Muscle of leg (tissue), 11 donors: ENCODE results near the gene SLC39A10. TPM values are rescaled to one million over a fixed set of nuclear protein-coding genes. Genes with fewer than 3 reads are reported as not detected.

Experiments used
- DNase-seq: peaks from one replicate; pipeline ENCODE4 v3.0.0; 2013
- H3K27ac ChIP-seq: one replicate; pipeline ENCODE4 v1.5.1; 2013; ENCODE audit warnings: mild to moderate bottlenecking, low read length, control low read depth
- H3K27me3 ChIP-seq: one replicate; pipeline ENCODE4 v1.6.1; 2013; ENCODE audit warnings: low read length; ENCODE audit not compliant: control insufficient read depth, insufficient read depth
- H3K36me3 ChIP-seq: one replicate; pipeline ENCODE4 v1.6.1; 2013; ENCODE audit warnings: low read length; ENCODE audit not compliant: control insufficient read depth, insufficient read depth
- H3K4me1 ChIP-seq: one replicate; pipeline ENCODE4 v1.6.1; 2013; ENCODE audit warnings: low read length; ENCODE audit not compliant: control insufficient read depth, insufficient read depth
- H3K4me3 ChIP-seq: one replicate; pipeline ENCODE4 v1.5.1; 2013; ENCODE audit warnings: low read length, control low read depth
- H3K9me3 ChIP-seq: replicated peaks from 2 replicates; pipeline ENCODE4 v1.6.1; 2013; ENCODE audit warnings: low read depth, low read length; ENCODE audit not compliant: control insufficient read depth
- WGBS: methylation state at CpG from one replicate; pipeline ENCODE4 v1.1.5; 2013; ENCODE audit warnings: missing lambda C conversion rate; ENCODE audit not compliant: insufficient coverage; 5-methylcytosine and 5-hydroxymethylcytosine counted together
- polyA plus RNA-seq, 8 donors: library from polyadenylated mRNA; unstranded; fragments of 120-200 nt; gene quantifications; one replicate each; pipeline versions ENCODE4 v1.2.1 to v1.2.3, GENCODE V29; 2013; ENCODE audit warnings: inconsistent platforms in 1 of 8, low replicate concordance in 1 of 8; ENCODE audit not compliant: insufficient read length in 8 of 8, insufficient read depth in 1 of 8
- total RNA-seq: library from RNA; stranded (reverse); fragments of 120-200 nt; gene quantifications from one replicate; pipeline ENCODE4 v1.2.4, GENCODE V29; 2013

Gene SLC39A10
- total and polyA plus RNA-seq, 9 donors: 16.3 to 26.3 (median 20.0) TPM

DNA sequence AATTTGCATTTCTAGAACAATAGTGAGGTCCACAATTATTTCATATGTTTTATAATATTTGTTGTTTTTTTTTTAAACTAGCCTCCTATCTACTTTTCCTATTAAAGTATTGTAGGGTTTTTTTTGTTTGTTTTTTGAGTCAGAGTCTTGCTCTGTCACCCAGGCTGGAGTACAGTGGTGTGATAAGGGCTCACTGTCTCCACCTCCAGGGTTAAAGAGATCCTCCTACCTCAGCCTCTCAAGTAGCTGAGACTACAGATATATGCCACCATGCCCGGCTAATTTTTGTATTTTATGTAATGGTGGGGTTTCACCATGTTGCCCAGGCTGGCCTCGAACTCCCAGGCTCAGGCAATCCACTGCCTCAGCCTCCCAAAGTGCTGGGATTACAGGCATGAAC lies 122.5 kb downstream of the SLC39A10 start:
- Histone ChIP-seq H3K36me3 (no peaks in the 10 kb centered on the region), H3K27me3 (no peaks in the 10 kb centered on the region), H3K4me1 (no peaks in the 10 kb centered on the region), H3K4me3 (no peak overlapping the region), H3K27ac (no peak overlapping the region), H3K9me3 (no peaks in the 10 kb centered on the region)
- WGBS: no CpG with 5 or more reads among the region's 2 CpGs
- no peak for DNase-seq

DNA sequence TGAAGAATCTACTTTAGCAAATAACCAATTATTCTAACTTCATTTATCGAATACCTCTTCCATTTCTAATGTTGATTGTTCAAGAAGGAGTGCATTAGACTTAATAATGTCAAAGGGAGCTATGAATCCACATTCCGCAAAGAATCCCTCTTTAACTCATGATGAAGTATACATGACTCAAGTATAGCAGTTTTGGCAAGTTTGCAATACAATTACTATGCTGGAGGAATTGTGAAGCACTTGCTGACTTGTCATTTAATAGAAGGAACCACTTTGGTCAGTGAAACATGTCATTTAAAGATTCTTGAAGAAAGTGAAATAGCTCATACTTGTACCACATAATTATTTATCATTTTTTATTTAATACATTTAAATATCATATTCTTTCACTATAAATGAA lies 125.1 kb downstream of the SLC39A10 start:
- no CpG with 5 or more reads among the region's 2 CpGs for WGBS
- Histone ChIP-seq H3K9me3 (no peaks in the 10 kb centered on the region), H3K27ac (no peak overlapping the region), H3K27me3 (no peaks in the 10 kb centered on the region), H3K4me3 (no peak overlapping the region), H3K36me3 (no peaks in the 10 kb centered on the region), H3K4me1 (no peaks in the 10 kb centered on the region)
- no peak for DNase-seq
